Activated CD4-positive, alpha-beta T cell treated with anti-CD3 and anti-CD28 coated beads for 4 hours (primary cell): Measurements from ENCODE around the gene HES2.
"Not testable (repeated sequence)": the region's sequence is repeated elsewhere in the genome, so short reads cannot be mapped to it uniquely, and the experiment has no call there.

Source experiments
- DNase-seq, 2 donors: peaks; one replicate each; pipeline ENCODE4 v3.0.0-alpha.2; 2020

HES2 gene, protein sequence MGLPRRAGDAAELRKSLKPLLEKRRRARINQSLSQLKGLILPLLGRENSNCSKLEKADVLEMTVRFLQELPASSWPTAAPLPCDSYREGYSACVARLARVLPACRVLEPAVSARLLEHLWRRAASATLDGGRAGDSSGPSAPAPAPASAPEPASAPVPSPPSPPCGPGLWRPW

DNA sequence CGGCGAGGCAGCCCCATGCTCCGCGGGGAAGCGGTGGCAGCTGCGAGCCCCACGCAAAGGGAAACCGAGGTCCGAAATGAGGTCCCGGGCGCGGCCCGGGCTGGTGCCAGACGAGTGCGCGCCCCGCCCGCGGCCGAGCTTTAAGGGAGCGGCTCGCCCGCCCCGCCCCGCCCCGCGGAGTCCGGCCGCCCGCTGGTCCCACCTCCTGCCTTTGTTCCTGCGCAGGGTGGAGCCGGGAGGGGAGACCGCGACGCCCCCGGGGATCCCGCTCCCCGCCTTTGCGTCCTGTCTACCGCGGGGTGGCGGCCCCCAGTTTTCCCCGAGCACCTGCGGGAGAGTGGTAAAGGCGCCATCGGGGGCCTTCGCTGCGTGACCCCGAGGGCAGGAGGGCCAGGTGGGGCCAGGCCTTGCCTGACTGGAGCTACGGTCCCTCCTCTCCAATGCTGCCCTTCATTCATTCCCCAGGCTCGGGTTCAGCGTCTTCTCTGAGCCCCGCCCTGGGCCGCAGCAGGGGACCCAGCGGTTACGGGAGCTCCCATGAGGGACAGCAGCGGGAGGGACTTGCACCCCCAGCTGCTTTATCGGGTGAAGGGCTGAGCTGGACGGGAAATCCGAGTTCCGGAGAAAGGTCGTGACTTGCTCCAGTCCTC, at the start of gene HES2:
Gene HES2, minus strand, starts transcription at position 116 of the 650 bp plus-strand sequence. Its CDS starts 99 bp downstream, at position 17.
- no peak for DNase-seq

DNA sequence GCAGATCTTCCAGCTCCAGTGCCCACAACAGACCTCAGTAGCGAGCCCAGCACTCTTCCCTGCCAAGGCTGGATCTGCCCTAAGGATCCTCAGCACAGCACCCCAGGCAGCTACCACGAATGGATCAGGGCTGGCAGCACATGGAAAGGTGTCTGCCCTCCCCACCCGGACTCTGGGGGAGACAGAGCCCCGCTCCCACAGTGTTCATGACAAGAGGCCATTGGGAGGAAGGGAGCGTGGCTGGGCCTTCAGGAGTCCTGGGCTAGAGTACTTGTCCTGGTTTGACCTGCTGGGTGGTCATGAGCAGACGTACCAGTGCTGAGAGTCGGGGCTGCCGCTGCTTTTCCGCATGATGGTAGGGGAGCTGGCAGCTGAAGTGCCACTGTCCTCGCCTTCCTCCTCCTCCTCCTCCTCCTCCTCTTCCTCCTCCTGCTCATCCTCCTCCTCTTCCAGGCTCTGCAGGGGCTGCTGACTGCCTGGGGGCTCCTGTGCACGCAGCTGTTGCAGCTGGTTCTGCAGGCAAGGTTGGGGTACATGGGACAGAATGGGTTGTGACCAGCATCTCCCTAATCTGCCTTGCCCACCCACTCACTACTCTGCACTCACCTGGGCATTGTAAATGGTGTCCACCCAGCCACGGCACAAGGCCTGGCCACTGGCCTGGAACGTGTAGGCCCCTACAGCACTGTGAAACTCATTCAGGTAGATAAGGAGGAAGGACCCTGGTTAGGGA, 49.2 kb upstream of the HES2 start:
- no peak for DNase-seq

DNA sequence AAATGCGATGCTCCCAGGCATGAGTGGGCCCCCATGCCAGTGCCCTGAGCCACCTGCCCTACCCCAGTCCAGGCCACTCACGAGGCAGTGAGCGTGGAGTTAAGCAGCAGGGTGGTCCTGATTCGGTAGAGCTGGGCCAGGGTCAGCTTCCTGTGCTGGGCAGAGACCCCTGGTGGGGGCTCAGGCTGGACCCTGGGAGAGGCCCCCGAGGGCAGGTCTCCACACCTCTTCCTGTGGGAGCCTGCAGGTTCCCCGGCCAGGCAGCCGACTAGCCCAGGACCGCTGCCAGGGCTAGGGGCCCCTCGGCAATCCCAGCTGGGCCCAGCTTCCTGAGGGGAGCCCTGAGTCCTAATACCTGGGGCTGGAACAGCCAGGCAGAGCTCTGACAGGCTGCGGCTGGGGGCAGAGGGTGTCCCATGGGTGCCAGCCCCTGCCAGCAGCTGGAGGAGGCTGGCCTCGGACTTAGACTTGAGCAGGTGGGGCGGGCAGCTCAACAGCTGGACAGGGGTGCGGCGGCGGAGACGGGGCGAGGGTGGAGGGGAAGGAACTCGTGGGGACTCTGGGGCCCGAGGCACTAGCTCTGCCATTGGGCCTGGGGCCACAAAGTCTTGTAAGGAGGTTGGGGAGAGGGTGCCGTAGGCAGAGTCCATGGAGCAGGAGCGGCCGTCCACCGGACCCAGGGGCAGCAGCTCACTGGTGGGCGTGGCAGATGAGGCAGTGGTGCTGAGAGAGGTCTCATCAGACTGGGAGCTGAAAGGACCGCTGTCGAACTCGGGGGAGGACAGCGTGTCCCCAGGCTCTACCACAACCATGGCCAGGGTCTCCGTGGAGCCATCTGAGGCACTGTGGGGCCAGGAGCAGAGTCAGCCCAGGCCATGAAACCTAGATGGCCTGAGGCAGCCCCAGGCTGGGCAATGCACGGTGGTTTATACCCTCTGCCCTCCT, 48.3 kb upstream of the HES2 start:
- DNase-seq = no peak

DNA sequence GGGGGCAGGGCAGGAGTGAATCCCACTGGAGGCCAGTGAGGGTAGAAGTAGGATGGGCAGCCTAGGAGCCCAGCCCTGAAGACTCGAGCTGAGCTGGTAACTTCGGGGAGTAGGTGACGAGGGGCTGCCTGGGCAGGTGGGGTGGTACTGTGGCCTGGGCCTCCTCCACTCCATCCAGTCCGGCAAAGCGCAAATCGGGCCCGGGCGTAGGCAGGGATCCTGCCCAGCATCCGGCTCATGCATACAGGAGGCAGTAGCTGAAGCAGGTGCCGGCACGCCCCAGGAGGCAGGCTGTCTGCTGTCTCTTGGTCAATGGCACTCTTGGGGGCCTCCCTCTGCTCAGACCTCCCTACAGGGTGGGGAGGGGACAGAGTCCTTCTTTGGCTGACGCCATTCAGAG, 47.5 kb upstream of the HES2 start:
- no peak for DNase-seq

DNA sequence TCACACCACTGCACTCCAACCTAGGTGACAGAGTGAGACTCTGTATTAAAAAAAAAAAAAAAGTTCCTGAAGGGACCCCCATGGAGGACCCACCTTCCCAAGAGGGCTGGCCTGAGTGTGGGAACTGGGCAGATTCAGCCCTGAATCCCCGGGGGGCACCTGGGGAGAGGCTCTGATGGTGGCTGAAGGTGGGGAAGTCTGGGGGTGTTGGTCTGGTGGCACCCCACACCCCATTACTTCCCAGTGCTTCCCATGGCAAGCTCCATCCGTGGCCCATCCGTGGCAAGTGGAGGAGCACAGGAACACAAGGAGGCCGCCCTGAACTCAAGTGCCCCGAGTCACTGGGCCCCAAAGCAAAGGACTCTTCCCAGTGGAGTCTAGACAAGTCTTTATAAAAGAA, 47.0 kb upstream of the HES2 start:
- no peak for DNase-seq

DNA sequence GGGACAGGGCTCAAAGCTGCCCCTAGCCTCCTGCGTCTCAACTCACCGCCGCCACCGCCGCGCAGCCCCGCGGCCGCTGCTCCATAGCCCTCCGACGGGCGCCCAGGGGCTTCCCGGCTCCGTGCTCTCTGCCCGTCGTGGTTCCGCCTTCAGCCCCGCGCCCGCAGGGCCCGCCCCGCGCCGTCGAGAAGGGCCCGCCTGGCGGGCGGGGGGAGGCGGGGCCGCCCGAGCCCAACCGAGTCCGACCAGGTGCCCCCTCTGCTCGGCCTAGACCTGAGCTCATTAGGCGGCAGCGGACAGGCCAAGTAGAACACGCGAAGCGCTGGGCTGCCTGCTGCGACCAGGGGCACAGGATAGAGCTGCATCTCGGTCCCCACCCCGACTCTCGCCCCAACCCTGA, 46.3 kb upstream of the HES2 start, which contains the start of gene TNFRSF25:
Gene TNFRSF25, minus strand, starts transcription at position 151 of the 400 bp plus-strand sequence. Its CDS starts 66 bp downstream, at position 85.
- peak; percentile 55 to 70 for DNase-seq

DNA sequence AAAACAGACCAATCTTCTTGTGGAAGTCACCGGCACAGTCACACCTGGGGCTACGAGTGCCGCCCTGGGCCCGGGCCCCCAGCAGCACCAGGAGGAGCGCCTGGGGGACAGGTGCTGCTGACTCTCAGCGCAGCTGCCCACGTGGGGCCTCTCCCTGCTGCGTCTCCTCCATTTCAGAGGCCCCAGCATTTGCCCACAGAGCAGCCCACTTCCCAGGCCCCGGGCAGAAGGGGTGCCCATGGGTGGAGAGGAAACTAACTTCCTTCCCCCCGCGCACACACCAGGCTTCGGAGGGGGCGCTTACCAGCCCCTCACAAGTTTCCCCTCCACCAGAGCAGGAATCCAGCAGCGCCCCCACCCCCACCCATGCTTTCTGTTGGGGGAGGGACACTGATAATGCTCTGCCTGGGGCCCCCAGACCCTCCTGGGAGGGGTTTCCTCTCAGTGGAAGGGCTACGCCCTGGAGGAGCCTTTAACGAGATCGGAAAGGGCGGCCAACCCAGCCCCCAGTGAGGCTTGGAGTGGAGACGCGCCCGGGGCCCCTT, 45.8 kb upstream of the HES2 start:
- peak; percentile 55 to 66 for DNase-seq

DNA sequence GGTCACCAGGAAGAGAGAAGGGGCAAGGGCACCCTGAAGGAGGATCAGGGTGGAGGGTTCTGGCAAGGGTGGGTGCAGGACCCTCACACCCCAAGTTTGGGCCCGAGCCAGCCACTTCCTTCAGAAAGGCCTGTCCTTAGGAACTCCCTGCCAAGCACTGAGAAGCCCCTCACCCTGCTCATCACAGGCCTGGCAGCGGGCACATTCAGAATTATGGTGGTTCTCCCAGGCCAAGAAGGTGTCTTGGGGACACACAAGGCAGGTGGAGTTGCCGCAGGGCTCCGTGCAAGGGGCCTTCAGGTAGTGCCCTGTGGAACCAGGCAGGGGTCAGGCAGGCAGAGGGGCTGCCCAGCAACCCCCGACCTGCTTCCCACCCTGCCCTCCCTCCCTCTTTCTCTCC, 45.2 kb upstream of the HES2 start:
- no peak for DNase-seq

DNA sequence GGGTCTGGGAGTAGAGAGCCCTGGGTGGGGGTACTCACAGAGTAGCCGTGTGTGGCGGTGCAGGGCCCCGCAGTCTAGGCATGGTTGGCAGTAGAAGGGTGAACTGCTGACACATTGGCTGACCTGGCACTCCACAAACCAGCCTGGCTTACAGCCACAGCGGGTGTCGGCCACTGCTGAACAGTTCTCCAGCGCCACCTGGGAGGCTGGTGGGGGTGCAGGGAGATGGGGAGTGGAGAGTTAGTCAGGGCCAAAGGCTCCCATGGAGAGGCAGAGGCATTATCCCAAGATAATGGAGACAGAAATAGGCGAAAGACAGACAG, 44.8 kb upstream of the HES2 start:
- DNase-seq = peak; percentile 56 to 59

DNA sequence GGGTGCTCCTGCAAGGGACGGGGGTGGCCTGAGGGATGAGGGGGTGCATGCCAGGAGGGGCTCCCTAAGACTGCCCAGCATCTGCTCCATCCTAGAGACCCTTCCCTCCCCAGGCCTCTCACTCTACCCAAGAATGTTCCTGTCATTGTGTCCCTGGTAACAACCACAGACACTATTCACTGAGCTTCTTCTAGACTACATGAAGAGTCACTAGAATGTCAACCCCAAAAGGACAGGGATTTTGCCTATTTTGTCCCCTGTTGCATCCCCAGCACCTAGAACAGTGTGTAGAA, 43.3 kb upstream of the HES2 start:
- DNase-seq = no peak

DNA sequence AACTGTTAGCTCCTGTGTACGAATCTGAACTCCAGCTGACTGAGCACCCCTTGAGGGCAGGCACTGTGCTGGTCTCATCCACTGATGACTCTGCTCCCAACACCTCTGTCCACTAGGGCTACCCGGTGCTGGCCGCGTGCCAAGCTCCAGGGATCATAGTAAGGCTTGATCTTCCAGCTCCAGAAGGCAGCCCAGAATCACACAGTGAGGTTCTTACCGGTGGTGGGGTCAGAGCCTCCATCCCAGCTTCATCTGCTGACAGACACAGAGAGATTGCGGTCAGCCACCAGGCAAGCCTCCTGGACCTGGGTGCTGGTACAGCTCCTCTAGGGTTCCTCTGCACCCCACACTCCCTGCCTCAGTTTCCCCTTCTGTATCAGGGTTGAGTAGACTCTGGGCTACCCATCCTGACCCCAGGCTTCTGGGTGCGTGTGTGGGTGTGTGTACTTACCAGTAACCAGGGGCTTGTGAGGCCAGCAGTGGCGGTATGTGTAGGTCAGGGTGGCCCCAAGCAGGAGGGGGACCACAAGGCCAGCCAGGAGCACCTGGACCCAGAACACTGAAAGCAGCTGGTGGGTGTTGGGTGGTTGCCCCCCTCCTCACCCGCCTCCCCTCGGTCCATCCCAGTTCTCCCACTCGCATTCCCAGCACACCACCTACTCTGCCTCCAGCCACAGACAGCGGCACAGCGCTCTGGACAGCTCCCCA, 42.8 kb upstream of the HES2 start:
- DNase-seq = no peak

DNA sequence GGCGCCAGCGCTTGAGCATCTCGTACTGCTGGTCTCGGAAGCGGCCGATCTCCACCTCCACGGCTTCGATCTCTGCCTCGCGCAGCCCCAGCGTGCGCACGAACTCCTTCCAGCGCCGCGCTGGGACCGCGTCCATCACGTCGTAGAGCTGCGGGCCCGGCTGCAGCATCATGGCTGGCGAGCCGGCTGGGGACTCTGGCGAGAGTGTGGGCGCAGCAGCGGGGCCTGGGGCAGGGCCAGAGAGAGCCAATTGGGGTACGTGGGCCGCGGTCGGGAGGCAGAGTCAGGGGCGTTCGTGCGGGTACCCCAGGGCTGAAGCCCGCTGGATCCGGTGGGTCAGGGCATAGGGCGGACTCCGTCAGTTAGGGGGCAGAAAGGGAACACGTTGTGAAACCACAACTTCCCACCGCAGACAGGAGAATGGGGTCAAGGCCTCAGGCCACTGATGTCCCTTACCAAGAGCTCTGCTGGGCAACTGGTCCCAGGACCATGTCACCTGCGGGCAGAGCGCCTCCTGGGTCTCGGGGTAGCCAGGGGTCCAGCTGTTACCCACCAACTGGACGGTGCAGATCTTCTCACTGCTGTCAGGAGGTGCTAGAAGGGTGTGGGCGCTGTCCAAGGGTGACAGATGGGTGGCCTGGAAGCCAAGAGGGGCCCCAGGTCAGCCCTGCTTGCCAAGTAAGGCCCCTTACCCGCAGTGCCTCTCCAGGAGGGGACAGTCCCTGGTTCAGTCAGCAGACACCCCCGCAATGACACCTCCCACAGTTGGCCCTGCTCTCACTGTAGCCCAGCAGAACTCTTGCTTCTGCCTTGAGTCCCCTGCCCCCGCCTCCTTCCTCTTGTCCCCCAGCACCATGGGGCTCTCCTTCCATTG, 42.1 kb upstream of the HES2 start:
- DNase-seq = peak; percentile 36 to 66

DNA sequence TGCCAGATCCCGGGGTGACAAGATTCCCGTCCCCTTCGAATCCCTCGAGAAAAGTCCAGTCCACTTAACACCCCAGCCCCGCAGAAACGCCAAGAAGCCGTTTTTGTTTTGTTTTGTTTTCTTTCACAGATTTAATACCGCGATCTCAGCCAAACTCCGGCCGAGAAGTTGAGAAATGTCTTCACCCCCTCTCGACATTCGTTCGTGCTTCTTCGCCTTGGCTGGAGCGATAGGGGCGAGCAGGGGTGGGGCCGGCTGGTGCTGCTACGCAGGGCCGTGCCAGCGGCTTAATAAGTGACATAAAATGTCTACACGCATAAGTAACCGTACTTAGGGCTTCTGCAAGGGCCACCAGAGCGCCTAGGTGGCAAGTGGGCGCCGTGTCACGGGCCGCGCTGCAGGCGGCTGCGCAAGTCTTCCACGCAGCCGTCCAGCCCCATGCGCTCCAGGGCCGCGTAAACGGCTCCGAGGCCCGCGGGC, 41.4 kb upstream of the HES2 start:
- DNase-seq = no peak

DNA sequence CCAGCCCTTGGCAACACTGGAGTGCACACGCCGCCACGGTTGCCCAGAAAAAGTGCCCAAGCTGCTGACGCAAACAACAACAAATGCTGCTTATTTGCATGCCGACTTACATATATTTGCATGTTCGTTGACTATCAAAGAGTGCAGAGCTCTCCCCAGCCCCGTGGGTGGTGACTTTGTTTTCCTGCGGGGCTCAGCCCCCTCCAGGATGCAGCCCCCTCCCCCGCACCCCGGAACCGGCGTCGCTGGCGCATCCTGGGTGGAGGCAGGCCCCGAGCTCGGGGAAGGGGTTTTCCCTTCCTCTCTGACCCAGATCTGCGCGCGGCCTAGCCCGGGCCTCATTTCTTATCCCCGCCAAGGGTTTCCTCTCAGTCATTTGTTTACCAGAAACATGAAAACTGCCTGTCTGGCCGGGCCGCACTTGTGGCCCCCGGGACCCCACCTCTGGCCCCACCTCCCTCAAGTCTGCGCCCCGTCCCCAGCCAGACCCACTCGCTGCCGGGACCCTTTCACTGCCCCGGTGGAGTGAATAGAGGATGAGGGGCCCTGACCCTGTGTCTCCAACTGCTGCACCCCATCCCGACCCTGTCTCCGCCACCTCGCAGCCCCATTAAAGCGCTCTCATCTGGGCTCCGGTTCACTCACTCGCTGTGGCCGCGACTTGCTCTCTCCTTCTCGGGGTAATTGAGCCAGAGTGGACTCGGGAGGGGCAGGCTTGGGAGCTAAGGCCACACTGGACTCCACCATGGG, 40.8 kb upstream of the HES2 start:
- DNase-seq = peak; percentile 97 to 98

DNA sequence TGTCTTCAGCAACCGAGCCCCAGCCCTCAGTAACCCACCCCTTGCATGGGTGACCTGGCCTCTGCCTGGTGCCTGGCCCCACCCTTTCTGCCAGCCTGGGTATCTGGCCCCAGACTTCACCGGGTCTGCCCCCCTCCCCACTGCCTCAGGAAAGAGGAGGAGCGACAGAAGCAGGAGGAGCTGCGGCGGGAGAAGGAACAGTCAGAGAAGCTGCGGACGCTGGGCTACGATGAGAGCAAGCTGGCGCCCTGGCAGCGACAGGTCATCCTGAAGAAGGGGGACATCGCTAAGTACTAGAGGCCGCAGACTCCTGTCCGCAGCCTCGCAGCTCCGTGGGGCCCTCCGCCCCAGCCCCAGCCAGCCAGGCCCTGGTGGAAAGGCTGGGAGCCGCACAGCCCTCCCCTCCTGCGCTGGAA, 40.1 kb upstream of the HES2 start:
- DNase-seq = peak; percentile 61 to 71

DNA sequence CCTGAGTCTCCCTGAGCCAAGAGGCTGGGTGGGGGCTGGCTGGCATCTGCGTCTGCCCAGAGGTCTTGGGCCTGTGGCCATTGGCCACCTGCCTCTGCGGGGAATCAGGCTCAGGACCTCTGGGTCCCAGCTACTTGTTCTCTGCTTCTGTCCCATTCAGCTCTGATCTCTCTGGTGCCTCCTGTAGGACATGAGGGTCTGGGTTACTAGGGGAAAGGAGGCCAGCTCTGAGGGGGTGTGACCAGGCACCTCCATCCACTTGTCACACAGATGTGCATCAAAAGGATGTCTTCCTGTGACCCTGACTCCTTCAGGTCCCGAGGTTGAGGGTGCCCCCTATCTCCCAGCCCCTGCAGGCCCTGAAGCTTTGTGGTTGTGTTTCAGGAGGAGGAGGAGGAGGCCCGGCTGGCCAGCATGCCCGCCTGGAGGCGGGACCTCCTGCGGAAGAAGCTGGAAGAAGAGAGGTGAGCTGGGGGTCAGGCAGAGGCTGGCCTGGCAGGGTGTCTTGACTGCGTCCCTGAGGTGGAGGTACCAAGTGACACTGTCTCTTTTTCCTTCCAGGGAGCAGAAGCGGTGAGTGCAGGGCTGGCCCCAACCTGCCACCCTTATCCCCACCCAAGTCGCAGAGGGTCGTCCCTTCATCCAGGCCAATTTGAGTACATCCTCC, 37.2 kb upstream of the HES2 start:
- DNase-seq = no peak

DNA sequence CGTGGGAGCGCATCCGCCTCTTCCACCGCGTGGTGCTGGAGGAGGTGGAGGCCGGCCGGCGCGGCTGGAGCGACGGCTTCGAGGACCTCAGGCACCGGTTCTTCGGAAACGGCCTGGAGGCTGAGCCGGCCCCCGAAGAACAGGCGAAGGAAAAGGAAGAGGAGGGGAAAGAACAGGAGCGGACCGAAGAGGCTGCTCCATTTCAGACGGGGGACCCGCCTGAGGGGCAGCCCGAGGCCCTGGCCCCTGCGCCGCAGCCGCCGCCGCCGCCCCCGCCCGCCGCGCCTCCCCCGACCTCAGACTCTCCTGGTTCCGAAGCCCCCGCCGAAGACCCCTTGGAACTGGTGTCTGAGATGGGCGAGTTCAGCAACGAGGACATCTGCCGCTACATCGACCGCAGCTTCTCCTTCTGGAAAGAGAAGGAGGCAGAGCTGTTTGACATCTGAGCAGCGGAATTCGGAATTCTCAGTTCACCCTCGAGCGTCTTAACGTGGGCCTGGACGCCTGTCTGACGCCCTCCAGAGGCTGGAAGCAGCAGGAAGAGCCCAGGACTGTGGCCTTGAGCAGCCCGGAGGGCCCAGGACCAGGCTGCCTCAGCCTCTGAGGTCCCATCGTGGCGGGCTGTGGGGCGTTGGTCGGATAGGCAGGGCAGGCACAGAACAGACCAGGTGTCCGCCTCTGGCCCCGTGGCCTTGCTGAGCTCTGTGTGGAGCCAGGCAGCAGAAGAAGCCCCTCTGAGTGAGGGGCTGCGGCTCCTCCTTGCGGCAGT, 36.2 kb upstream of the HES2 start:
- not testable (repeated sequence) for DNase-seq

DNA sequence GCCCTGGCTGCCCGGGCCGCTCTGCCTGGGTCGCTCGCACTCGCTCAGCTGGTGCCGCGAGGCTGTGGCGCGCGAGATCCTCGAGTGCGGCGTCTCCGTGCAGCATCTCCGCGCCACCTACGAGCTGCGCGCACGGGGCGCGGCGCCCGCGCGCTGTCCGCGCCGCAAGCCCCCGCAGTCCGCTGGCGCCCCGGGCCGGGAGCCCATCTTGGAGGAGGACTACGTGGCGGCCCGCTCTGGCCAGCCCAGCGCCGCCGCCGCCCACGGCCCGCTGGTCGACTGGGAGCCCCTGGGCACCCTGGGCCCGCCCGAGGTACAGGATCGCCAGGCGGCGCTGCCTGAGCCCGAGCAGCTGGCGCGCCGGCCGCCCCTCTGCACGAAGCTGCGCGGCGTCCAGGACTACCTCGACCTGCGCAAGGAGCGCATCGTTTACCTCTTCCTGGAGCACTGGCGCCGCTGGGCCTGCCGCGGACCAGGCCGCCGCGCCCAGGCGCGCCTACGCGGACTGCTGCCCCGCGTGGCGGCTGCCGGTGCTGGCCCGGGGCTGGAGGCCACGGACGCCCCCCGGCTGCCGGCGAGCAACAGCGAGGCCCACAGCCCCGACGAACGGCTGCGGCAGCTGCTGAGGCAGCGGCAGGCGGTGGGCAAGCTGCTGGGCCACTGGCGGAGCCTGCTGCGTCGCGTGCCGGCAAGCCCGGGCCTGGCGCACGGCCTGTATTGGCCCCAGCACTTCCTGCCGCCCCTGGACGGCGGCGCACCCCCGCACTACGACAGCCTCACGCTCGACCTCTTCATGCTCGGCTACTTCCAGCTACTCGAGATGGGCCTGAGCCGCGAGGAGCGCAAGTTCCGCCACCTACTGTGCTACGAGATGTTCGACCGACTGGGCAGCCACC, 35.4 kb upstream of the HES2 start:
- peak; percentile 43 to 44 for DNase-seq
